PC-3 (cell line): ENCODE data around the gene STUM.

ENCODE experiments used
- CTCF ChIP-seq: fragments of 300-600 bp; sonication (generic); conservative IDR thresholded peaks from 2 replicates; pipeline ENCODE4 v1.5.1; 2017; ENCODE audit warnings: antibody characterized with exemption, low read depth, mild to moderate bottlenecking, low read length
- EZH2 ChIP-seq: fragments of 300-600 bp; sonication (generic); IDR thresholded peaks from one replicate; pipeline ENCODE4 v1.6.1; 2017; ENCODE audit warnings: antibody characterized with exemption, mild to moderate bottlenecking, low read length; ENCODE audit not compliant: unreplicated experiment

DNA sequence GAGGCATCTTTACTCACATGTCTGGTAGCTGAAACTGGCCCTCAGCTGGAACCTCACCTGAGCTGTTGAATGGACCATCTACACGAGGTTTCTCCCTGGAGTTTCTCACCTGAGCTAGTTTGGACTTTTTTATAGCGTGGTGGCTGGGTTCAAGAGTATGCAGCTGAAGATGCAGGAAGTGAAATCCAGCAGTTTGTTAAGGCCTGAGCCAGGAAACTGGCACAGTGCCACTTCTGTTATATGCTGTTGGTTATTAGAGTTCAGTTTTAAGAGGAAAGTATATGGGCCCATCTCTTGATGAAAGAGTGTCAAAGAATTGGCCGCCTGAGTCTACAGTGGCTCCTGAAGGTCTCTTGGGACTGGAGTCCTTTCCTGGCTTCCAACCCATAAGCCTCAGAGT, 35.6 kb downstream of the STUM start:
- TF ChIP-seq CTCF = no peak
- no peak for TF ChIP-seq EZH2
